GM12875 (cell line): ENCODE results near the gene CACNA1C.

Source experiments
- H3K4me3 ChIP-seq: one replicate; pipeline ENCODE4 v1.5.1; 2011; ENCODE audit warnings: low read depth, low read length, control low read depth
- CTCF ChIP-seq: IDR thresholded peaks from 2 replicates; pipeline ENCODE4 v1.5.1; 2011; ENCODE audit warnings: low read depth, mild to moderate bottlenecking, control low read depth, inconsistent platforms, low read length, moderate library complexity, borderline replicate concordance; ENCODE audit not compliant: insufficient read depth

Gene CACNA1C

DNA sequence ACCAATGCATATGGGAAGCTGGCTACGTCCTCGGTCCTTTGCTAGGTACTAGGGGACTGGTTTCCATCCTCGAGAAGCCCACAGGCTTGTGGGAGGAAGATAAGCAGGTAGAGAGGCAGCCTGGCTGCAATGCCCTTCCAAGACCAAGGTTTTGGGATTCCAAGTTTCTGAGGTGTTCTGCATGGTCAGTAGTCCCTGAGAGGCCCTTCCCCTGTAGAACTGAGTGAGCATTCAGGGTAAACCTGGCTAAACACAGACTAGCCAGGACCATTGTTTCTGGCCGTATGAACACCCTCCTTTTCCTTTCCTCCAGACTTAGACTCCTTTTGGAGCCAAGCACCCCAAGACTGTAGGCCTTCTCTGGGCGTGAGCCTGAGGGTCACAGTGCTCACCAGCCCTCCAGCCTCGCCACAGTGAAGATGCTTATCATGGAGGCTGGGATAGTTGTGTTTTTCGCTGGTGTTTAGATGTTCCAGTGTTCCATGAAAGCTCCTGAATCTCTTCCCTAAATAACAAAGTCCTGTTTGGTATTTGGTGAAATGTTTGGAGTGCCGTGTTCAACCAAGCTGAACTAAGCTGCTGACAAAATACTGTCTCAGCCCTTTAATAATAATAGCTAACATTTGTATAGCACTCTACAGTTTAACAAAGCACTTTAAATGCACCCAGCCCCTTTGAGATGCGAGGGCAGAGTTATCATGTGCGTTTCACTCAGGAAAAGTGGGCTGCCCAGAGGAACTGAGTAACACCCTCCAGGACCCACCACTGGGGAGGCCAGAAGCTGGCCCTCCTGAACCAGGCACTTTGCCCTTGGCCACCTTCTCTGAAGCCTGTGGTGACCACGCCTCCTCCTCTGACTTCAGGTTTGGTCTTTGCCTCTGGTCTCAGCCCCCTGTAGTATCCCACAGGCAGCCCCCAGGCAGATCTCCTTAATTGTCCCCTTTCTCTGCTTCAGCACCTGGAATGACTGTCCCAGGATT, 284.5 kb downstream of the CACNA1C start:
- no peak for TF ChIP-seq CTCF
- H3K4me3 ChIP-seq, result no peak overlapping the region

GRCh38 chr12:2338381-2338780, 285.6 kb downstream of the CACNA1C start:
- TF ChIP-seq CTCF, result no peak
- no peak overlapping the region for H3K4me3 ChIP-seq

DNA sequence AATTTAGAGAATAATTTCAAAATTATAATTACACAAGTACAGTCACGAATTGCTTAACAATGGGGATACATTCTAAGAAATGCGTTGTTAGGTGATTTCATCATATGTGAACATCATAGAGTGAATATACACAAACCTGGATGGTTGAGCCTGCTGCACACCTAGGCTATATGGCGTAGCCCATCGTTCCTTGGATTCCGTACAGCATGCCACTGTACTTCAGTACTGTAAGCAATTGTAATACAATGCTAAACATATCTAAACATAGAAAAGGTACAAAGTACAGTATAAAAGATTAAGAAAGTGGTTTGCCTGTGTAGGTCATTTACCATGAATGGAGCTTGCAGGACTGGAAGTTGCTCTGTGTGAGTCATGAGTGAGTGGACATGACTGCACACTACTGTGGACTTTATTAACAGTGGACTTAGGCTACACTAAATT, 286.2 kb downstream of the CACNA1C start:
- no peak overlapping the region for H3K4me3 ChIP-seq
- TF ChIP-seq CTCF, result no peak

- no peak for TF ChIP-seq CTCF
- no peak overlapping the region for H3K4me3 ChIP-seq
These were observed 288.4 kb downstream of the CACNA1C start for GRCh38 chr12:2341051-2341751.

- no peak for TF ChIP-seq CTCF
- H3K4me3 ChIP-seq, result no peak overlapping the region
These were observed 289.1 kb downstream of the CACNA1C start for GRCh38 chr12:2341871-2342270.

DNA sequence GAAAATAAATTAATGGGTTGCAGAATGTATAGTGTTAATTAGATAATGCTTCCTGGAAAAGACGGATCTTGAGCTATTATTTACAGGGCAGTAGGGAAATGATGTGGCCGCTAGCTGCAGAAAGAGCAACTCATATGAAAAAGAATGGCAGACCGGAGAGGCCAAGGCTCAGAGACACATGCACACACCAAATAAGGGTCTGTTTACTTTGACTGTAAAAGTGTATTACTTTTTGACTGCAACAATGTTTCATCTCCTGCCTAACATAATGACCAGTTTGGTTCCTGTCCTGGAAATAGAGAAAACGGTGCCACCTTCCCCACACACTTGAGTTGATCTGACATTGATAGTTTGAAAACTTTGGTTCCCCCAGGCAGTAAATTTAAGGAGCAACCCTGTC, 290.9 kb downstream of the CACNA1C start:
- TF ChIP-seq CTCF, result no peak
- H3K4me3 ChIP-seq, result no peak overlapping the region
